Endothelial cell of umbilical vein (primary cell): ENCODE results near the gene MAT1A. TPM values are rescaled to one million over a fixed set of nuclear protein-coding genes. Genes with fewer than 3 reads are reported as not detected.
"Not testable (repeated sequence)": the region's sequence is repeated elsewhere in the genome, so short reads cannot be mapped to it uniquely, and the experiment has no call there.

Experiments
- BruUV-seq: library from RNA; stranded (reverse); fragments of 400-500 nt; replicated peaks from 2 replicates; lab custom pipeline; 2021; lab: Mats Ljungman, UMichigan
- CTCF ChIA-PET: fragments of 300-600, 350-600 bp; sonication (Branson Sonifier 250); formaldehyde crosslinking; loops from one replicate; lab custom pipeline; 2021; ENCODE audit warnings: antibody characterized with exemption, inconsistent platforms; lab: Charles Lee
- POLR2A ChIA-PET: fragments of 300-600, 350-600 bp; sonication (Branson Sonifier 250); formaldehyde crosslinking; loops from one replicate; lab custom pipeline; 2021; ENCODE audit warnings: antibody characterized with exemption, inconsistent platforms; lab: Charles Lee
- DNase-seq: peaks from one replicate; pipeline ENCODE4 v3.0.0-alpha.2; 2011; ENCODE audit warnings: low read depth, low spot score
- FAIRE-seq: peaks from 2 replicates; lab custom pipeline; 2011; peaks lifted over from hg19 to GRCh38; lab: Jason Lieb, UNC
- H2AFZ ChIP-seq: 2 replicates; pipeline ENCODE4 v1.6.0; 2012; ENCODE audit warnings: low read depth, low read length, control low read depth, inconsistent platforms
- H3K27ac ChIP-seq: 2 replicates; pipeline ENCODE4 v1.5.1; 2011; ENCODE audit warnings: low read depth, mild to moderate bottlenecking, control low read depth, low read length, moderate library complexity; ENCODE audit not compliant: insufficient read depth
- H3K27me3 ChIP-seq, 2 experiments: 2 replicates each; pipeline versions ENCODE4 v1.6.0 to v1.6.1; 2011; ENCODE audit warnings: low read length in 2 of 2, mixed read lengths in 1 of 2; ENCODE audit not compliant: control insufficient read depth in 2 of 2, insufficient read depth in 2 of 2
- H3K36me3 ChIP-seq, 2 experiments: 2 replicates in 1 of 2; 3 replicates in 1 of 2; pipeline ENCODE4 v1.5.1; 2011; ENCODE audit warnings: low read length in 2 of 2, mild to moderate bottlenecking in 1 of 2, moderate library complexity in 1 of 2; ENCODE audit not compliant: control insufficient read depth in 2 of 2, insufficient read depth in 2 of 2; ENCODE audit errors: extremely low read depth in 1 of 2
- H3K4me1 ChIP-seq: 3 replicates; pipeline ENCODE4 v1.5.1; 2011; ENCODE audit warnings: mild to moderate bottlenecking, low read length; ENCODE audit not compliant: control insufficient read depth, insufficient read depth; ENCODE audit errors: extremely low read depth
- H3K4me2 ChIP-seq: 2 replicates; pipeline ENCODE4 v1.6.1; 2011; ENCODE audit warnings: low read length, control low read depth, mixed read lengths; ENCODE audit not compliant: insufficient read depth
- H3K4me3 ChIP-seq, 3 experiments: fragments of 200-600 bp in 1 of 3; sonication (generic), shearing (Covaris generic) in 1 of 3; replicated peaks in 1 of 3; 2 replicates each; pipeline ENCODE4 v1.5.1; 2011 to 2016; ENCODE audit warnings: control low read depth in 3 of 3, low read length in 3 of 3, mild to moderate bottlenecking in 2 of 3, inconsistent platforms in 1 of 3, low read depth in 1 of 3, moderate library complexity in 1 of 3; ENCODE audit not compliant: insufficient read depth in 1 of 3
- H3K79me2 ChIP-seq: 2 replicates; pipeline ENCODE4 v1.6.0; 2012; ENCODE audit warnings: low read length, inconsistent platforms; ENCODE audit not compliant: control insufficient read depth, insufficient read depth
- H3K9ac ChIP-seq: replicated peaks from 2 replicates; pipeline ENCODE3; 2011; ENCODE audit warnings: low read length, control low read depth; ENCODE audit not compliant: insufficient read depth; ENCODE audit errors: extremely low read depth
- H3K9me1 ChIP-seq: replicated peaks from 3 replicates; pipeline ENCODE4 v1.6.0; 2011; ENCODE audit warnings: mild to moderate bottlenecking, low read length; ENCODE audit not compliant: control insufficient read depth, insufficient read depth; ENCODE audit errors: extremely low read depth
- H3K9me3 ChIP-seq: replicated peaks from 2 replicates; pipeline ENCODE4 v1.5.1; 2012; ENCODE audit warnings: low read length, inconsistent platforms; ENCODE audit not compliant: control insufficient read depth, insufficient read depth
- H4K20me1 ChIP-seq: replicated peaks from 2 replicates; pipeline ENCODE3; 2011; ENCODE audit warnings: mild to moderate bottlenecking, low read length; ENCODE audit not compliant: control insufficient read depth, insufficient read depth; ENCODE audit errors: extremely low read depth
- dilution Hi-C: fragments of 300-500 bp; cut with MboI; formaldehyde crosslinking; loops from one replicate; pipeline ENCODE4 v1.15.0; 2019; ENCODE audit warnings: low sequenced_read_pairs; ENCODE audit not compliant: extremely low pct_ligation_motif_present
- intact Hi-C: fragments of 100-400 bp; cut with micrococcal nuclease; formaldehyde crosslinking; loops from one replicate; pipeline ENCODE4 v1.10.0; 2022
- polyA plus RNA-seq, 4 experiments: library from polyadenylated mRNA; depleted of rRNA in 3 of 4; stranded (reverse) in 3 of 4; unstranded in 1 of 4; fragments of >200 nt; gene quantifications; 2 replicates each; pipeline versions ENCODE4 v1.2.1 to v1.2.3, GENCODE V29; 2011 to 2012; ENCODE audit warnings: missing spikeins in 1 of 4
- total RNA-seq: library from RNA; stranded (reverse); gene quantifications from 2 replicates; pipeline ENCODE4 v1.2.3, GENCODE V29; 2021

Gene MAT1A
- total and polyA plus RNA-seq, 2 donors (not counting 3 experiments of a cell fraction or from before 2014, with no cell fraction given): not detected

- H3K79me2 ChIP-seq, DNase-seq, H3K9me1 ChIP-seq, H2AFZ ChIP-seq, H4K20me1 ChIP-seq, H3K4me2 ChIP-seq, H3K9me3 ChIP-seq, H3K4me3 ChIP-seq, H3K4me1 ChIP-seq, H3K27me3 ChIP-seq, dilution Hi-C loops, BruUV-seq, H3K27ac ChIP-seq, CTCF ChIA-PET, H3K36me3 ChIP-seq, POLR2A ChIA-PET, intact Hi-C loops, H3K9ac ChIP-seq: not testable (repeated sequence)
- peak; percentile 98 for FAIRE-seq
Observed at GRCh38 chr10:80250399-80250798, 39.1 kb downstream of the MAT1A start.

- POLR2A ChIA-PET, H3K27me3 ChIP-seq, CTCF ChIA-PET, H3K9ac ChIP-seq, H3K4me1 ChIP-seq, H3K4me2 ChIP-seq, H2AFZ ChIP-seq, DNase-seq, H3K36me3 ChIP-seq, H3K79me2 ChIP-seq, dilution Hi-C loops, intact Hi-C loops, H3K4me3 ChIP-seq, H3K27ac ChIP-seq, H3K9me1 ChIP-seq, H3K9me3 ChIP-seq, H4K20me1 ChIP-seq, BruUV-seq: not testable (repeated sequence)
- peak; percentile 56 for FAIRE-seq
Observed at GRCh38 chr10:80249906-80250305, 39.6 kb downstream of the MAT1A start.

- dilution Hi-C loops, H3K36me3 ChIP-seq, DNase-seq, H4K20me1 ChIP-seq, H3K4me3 ChIP-seq, H3K9me3 ChIP-seq, H3K9me1 ChIP-seq, BruUV-seq, CTCF ChIA-PET, H2AFZ ChIP-seq, H3K27me3 ChIP-seq, H3K4me2 ChIP-seq, H3K4me1 ChIP-seq, H3K9ac ChIP-seq, FAIRE-seq, H3K79me2 ChIP-seq, intact Hi-C loops, POLR2A ChIA-PET, H3K27ac ChIP-seq: not testable (repeated sequence)
Observed at GRCh38 chr10:80247611-80248010, 41.8 kb downstream of the MAT1A start.

- H3K4me1 ChIP-seq, H3K9me1 ChIP-seq, intact Hi-C loops, H3K36me3 ChIP-seq, DNase-seq, H3K27me3 ChIP-seq, H3K79me2 ChIP-seq, BruUV-seq, FAIRE-seq, H3K27ac ChIP-seq, dilution Hi-C loops, POLR2A ChIA-PET, H4K20me1 ChIP-seq, CTCF ChIA-PET, H3K4me3 ChIP-seq, H2AFZ ChIP-seq, H3K9me3 ChIP-seq, H3K4me2 ChIP-seq, H3K9ac ChIP-seq: not testable (repeated sequence)
Observed at GRCh38 chr10:80244371-80244770, 45.1 kb downstream of the MAT1A start.
